ENCODE data around the gene SAMD4B. TPM values are rescaled to one million over a fixed set of nuclear protein-coding genes. Genes with fewer than 3 reads are reported as not detected.
A peak's percentile ranks its signal among the peaks of the same experiment; 100 is the strongest.

Gene SAMD4B
- total and polyA plus RNA-seq, 9 of the 15 experiments (the other 6 are each of a cell fraction or from before 2014, with no cell fraction given): 3.4 to 90.5 (median 38.0) TPM

- no peak for TF ChIP-seq NCOA4 (IDR thresholded peaks at IDR 0.05; ENCODE audit: partially characterized antibody)
- no peak for TF ChIP-seq ZNF347 (CRISPR knock-in tag; IDR thresholded peaks at IDR 0.05; ENCODE audit: low read depth)
- no peak for TF ChIP-seq STAT5B (CRISPR knock-in tag; IDR thresholded peaks at IDR 0.05)
- no peak for TF ChIP-seq BRD4 (IDR thresholded peaks at IDR 0.05)
- no peak; the same call in 1 of the 2 replicates for TF ChIP-seq REST (IDR thresholded peaks at IDR 0.05; ENCODE audit: borderline replicate concordance)
- TF ChIP-seq REST (CRISPR knock-in tag; IDR thresholded peaks at IDR 0.05; ENCODE audit: low read depth): no peak
- TF ChIP-seq XRCC3 (IDR thresholded peaks at IDR 0.05): no peak
- no peak for TF ChIP-seq ZNF445 (CRISPR knock-in tag; IDR thresholded peaks at IDR 0.05; ENCODE audit: low read depth)
- peak; percentile 51 for TF ChIP-seq EP300 (IDR thresholded peaks at IDR 0.05; ENCODE audit: low read length)
- TF ChIP-seq BRD9 (IDR thresholded peaks at IDR 0.05; ENCODE audit: low read depth, partially characterized antibody): peak; percentile 71
- TF ChIP-seq ZBTB17 (CRISPR knock-in tag; IDR thresholded peaks at IDR 0.05): no peak
- TF ChIP-seq ZNF3 (CRISPR knock-in tag; IDR thresholded peaks at IDR 0.05): no peak
- TF ChIP-seq GATAD2B (IDR thresholded peaks at IDR 0.05; ENCODE audit: borderline replicate concordance): peak; percentile 95
- peak; percentile 98 for TF ChIP-seq ETV5 (CRISPR knock-in tag; IDR thresholded peaks at IDR 0.05; ENCODE audit: low read depth)
- TF ChIP-seq ATF4 (CRISPR knock-in tag; IDR thresholded peaks at IDR 0.05): no peak
- TF ChIP-seq ZNF436 (CRISPR knock-in tag; IDR thresholded peaks at IDR 0.05): no peak
- no peak for TF ChIP-seq SETDB1 (IDR thresholded peaks at IDR 0.05; ENCODE audit: low read length)
- no peak for TF ChIP-seq FUS (optimal IDR thresholded peaks at IDR 0.05; ENCODE audit: low read depth, low read length)
- TF ChIP-seq BDP1 (IDR thresholded peaks at IDR 0.05; ENCODE audit: insufficient read depth, insufficient read length): peak; percentile 76
- no peak; the same call in 1 of the 2 replicates for TF ChIP-seq MIER1 (IDR thresholded peaks at IDR 0.05; ENCODE audit: low read depth)
- peak; percentile 77; the same call in 1 of the 2 replicates for TF ChIP-seq ILF3 (IDR thresholded peaks at IDR 0.05; ENCODE audit: borderline replicate concordance)
These were observed 70.1 kb downstream of the SAMD4B start, which contains the start of gene PLEKHG2 (continued) for GRCh38 chr19:39412100-39412866.

Measured in K562 (cell line).